K562 (cell line): ENCODE measurements around the gene CDK5RAP3. TPM values are rescaled to one million over a fixed set of nuclear protein-coding genes. Genes with fewer than 3 reads are reported as not detected.

Experiments
- GTF3C2 ChIP-seq: IDR thresholded peaks from 3 replicates; pipeline ENCODE4 v1.6.1; 2011; ENCODE audit warnings: borderline replicate concordance, mild to moderate bottlenecking, moderate library complexity; ENCODE audit not compliant: insufficient read length; ENCODE audit errors: extremely low read depth
- HMGN3 ChIP-seq: IDR thresholded peaks from 2 replicates; pipeline ENCODE4 v1.6.1; 2011; ENCODE audit warnings: borderline replicate concordance, low read depth, mild to moderate bottlenecking, mixed read lengths, low read length; ENCODE audit not compliant: insufficient read length; ENCODE audit errors: extremely low read depth
- ILF3 ChIP-seq: fragments of 450-650 bp; IDR thresholded peaks from 2 replicates; pipeline ENCODE4 v1.6.1; 2018; ENCODE audit warnings: antibody characterized with exemption, mild to moderate bottlenecking, moderate library complexity, borderline replicate concordance
- MNT ChIP-seq, 2 experiments: fragments of 450-650 bp; conservative IDR thresholded peaks; 2 replicates each; pipeline ENCODE4 v1.6.1; 2017; ENCODE audit warnings: mild to moderate bottlenecking in 2 of 2, moderate library complexity in 2 of 2
- REST ChIP-seq, 2 experiments: fragments of 450-650 bp; formaldehyde crosslinking in 1 of 2; IDR thresholded peaks; 2 replicates each; pipeline versions ENCODE4 v1.4.0 to v1.6.1; 2014 to 2020; ENCODE audit warnings: mild to moderate bottlenecking in 2 of 2, borderline replicate concordance in 1 of 2, low read depth in 1 of 2
- polyA plus RNA-seq, 8 experiments: library from polyadenylated mRNA; depleted of rRNA in 4 of 8; stranded (reverse) in 5 of 8; unstranded in 3 of 8; fragments of >200 nt; fragmentation: Nextera tagmentation in 2 of 8; fragmentation: Illumina TruSeq in 1 of 8; extraction: Ambion mirVana in 2 of 8; extraction: Trizol in 1 of 8; gene quantifications; 2 replicates each; pipeline versions ENCODE4 v1.2.1 to v1.2.3, GENCODE V29; 2011 to 2014; ENCODE audit warnings: inconsistent platforms in 1 of 8, missing spikeins in 1 of 8
- total RNA-seq, 7 experiments: library from RNA; depleted of rRNA in 6 of 7; stranded (reverse); fragments of >200 nt in 6 of 7; fragmentation: Illumina TruSeq in 2 of 7; extraction: Trizol in 2 of 7; gene quantifications; 2 replicates each; pipeline versions ENCODE4 v1.2.1 to v1.2.3, GENCODE V29; 2011 to 2021; ENCODE audit warnings: low replicate concordance in 1 of 7
- TF ChIP-seq, protein P1 (sequence below): sonication (generic); formaldehyde crosslinking; IDR thresholded peaks from 2 replicates; pipeline ENCODE4 v1.8.1; 2023; ENCODE audit warnings: mild to moderate bottlenecking, missing genetic modification reagents

Gene CDK5RAP3
- total and polyA plus RNA-seq, 9 of the 15 experiments (the other 6 are each of a cell fraction or from before 2014, with no cell fraction given): 44.2 to 202 (median 91.5) TPM

GRCh38 chr17:48026502-48027321 is 55.8 kb downstream of the CDK5RAP3 start (continued):
- peak; percentile 76 for TF ChIP-seq HMGN3
- no peak for TF ChIP-seq ILF3
- TF ChIP-seq, protein P1, sequence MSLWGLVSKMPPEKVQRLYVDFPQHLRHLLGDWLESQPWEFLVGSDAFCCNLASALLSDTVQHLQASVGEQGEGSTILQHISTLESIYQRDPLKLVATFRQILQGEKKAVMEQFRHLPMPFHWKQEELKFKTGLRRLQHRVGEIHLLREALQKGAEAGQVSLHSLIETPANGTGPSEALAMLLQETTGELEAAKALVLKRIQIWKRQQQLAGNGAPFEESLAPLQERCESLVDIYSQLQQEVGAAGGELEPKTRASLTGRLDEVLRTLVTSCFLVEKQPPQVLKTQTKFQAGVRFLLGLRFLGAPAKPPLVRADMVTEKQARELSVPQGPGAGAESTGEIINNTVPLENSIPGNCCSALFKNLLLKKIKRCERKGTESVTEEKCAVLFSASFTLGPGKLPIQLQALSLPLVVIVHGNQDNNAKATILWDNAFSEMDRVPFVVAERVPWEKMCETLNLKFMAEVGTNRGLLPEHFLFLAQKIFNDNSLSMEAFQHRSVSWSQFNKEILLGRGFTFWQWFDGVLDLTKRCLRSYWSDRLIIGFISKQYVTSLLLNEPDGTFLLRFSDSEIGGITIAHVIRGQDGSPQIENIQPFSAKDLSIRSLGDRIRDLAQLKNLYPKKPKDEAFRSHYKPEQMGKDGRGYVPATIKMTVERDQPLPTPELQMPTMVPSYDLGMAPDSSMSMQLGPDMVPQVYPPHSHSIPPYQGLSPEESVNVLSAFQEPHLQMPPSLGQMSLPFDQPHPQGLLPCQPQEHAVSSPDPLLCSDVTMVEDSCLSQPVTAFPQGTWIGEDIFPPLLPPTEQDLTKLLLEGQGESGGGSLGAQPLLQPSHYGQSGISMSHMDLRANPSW (CRISPR knock-in tag): no peak
- peak; percentile 99 for TF ChIP-seq REST (IDR thresholded peaks at IDR 0.05; ENCODE audit: borderline replicate concordance)
- TF ChIP-seq REST (CRISPR knock-in tag; IDR thresholded peaks at IDR 0.05; ENCODE audit: low read depth): no peak
- peak in 1 of 2 experiments; percentile 45; a peak in 1 of 4 replicates for TF ChIP-seq MNT (conservative IDR thresholded peaks at IDR 0.05)
- no peak for TF ChIP-seq GTF3C2
